Common myeloid progenitor, CD34-positive (primary cell): Measurements from ENCODE around the gene SLC9A8.

Experiments
- CTCF ChIA-PET: fragments of 350-600 bp; sonication (Branson Sonifier 250); formaldehyde crosslinking; loops from one replicate; lab custom pipeline; 2021; ENCODE audit warnings: antibody characterized with exemption; lab: Charles Lee
- POLR2A ChIA-PET: fragments of 350-600 bp; sonication (Branson Sonifier 250); formaldehyde crosslinking; loops from one replicate; lab custom pipeline; 2021; ENCODE audit warnings: antibody characterized with exemption; lab: Charles Lee
- DNase-seq, 3 donors: peaks; one replicate each; pipeline versions ENCODE4 v3.0.0 to v3.0.0-alpha.2; 2013
- H3K27ac ChIP-seq, 2 experiments: 1 replicate in 1 of 2; 2 replicates in 1 of 2; pipeline ENCODE4 v1.7.0; 2013; ENCODE audit warnings: inconsistent platforms in 2 of 2, low read length in 2 of 2, mild to moderate bottlenecking in 2 of 2, low read depth in 1 of 2, moderate library complexity in 1 of 2; ENCODE audit not compliant: severe bottlenecking in 2 of 2, insufficient read depth in 1 of 2, poor library complexity in 1 of 2
- H3K27me3 ChIP-seq, 5 experiments: replicated peaks in 2 of 5; 1 replicate in 3 of 5; 2 replicates in 2 of 5; pipeline versions ENCODE4 v1.6.1 to v1.7.0; 2013; ENCODE audit warnings: low read length in 4 of 5, mild to moderate bottlenecking in 2 of 5, moderate library complexity in 2 of 5, inconsistent platforms in 1 of 5; ENCODE audit not compliant: insufficient read depth in 5 of 5, control insufficient read depth in 4 of 5
- H3K36me3 ChIP-seq, 4 experiments: 1 replicate in 2 of 4; 2 replicates in 2 of 4; pipeline versions ENCODE4 v1.6.1 to v1.7.0; 2013; ENCODE audit warnings: low read length in 3 of 4, control low read depth in 1 of 4, mild to moderate bottlenecking in 1 of 4; ENCODE audit not compliant: control insufficient read depth in 4 of 4, insufficient read depth in 4 of 4
- H3K4me1 ChIP-seq, 4 experiments: 1 replicate in 3 of 4; 2 replicates in 1 of 4; pipeline versions ENCODE4 v1.6.1 to v1.7.1; 2013; ENCODE audit warnings: low read length in 3 of 4, mild to moderate bottlenecking in 3 of 4, control low read depth in 1 of 4, inconsistent platforms in 1 of 4, moderate library complexity in 1 of 4; ENCODE audit not compliant: control insufficient read depth in 4 of 4, insufficient read depth in 4 of 4; ENCODE audit errors: control extremely low read depth in 1 of 4
- H3K4me3 ChIP-seq, 7 experiments: 1 replicate in 4 of 7; 2 replicates in 3 of 7; pipeline versions ENCODE4 v1.5.1 to v1.7.0; 2013; ENCODE audit warnings: mild to moderate bottlenecking in 7 of 7, low read length in 6 of 7, moderate library complexity in 6 of 7, inconsistent platforms in 2 of 7, low read depth in 2 of 7, control low read depth in 1 of 7; ENCODE audit not compliant: insufficient read depth in 4 of 7, control insufficient read depth in 1 of 7; ENCODE audit errors: extremely low read depth in 1 of 7
- H3K9me3 ChIP-seq, 5 experiments: 1 replicate in 4 of 5; 2 replicates in 1 of 5; pipeline versions ENCODE4 v1.6.1 to v1.7.1; 2013; ENCODE audit warnings: low read length in 4 of 5, mild to moderate bottlenecking in 2 of 5, inconsistent platforms in 1 of 5, low read depth in 1 of 5, moderate library complexity in 1 of 5; ENCODE audit not compliant: control insufficient read depth in 4 of 5, insufficient read depth in 2 of 5; ENCODE audit errors: control extremely low read depth in 1 of 5
- WGBS: methylation state at CpG from one replicate; pipeline ENCODE4 v1.1.5; 2013; ENCODE audit not compliant: insufficient coverage; 5-methylcytosine and 5-hydroxymethylcytosine counted together

SLC9A8 gene

DNA sequence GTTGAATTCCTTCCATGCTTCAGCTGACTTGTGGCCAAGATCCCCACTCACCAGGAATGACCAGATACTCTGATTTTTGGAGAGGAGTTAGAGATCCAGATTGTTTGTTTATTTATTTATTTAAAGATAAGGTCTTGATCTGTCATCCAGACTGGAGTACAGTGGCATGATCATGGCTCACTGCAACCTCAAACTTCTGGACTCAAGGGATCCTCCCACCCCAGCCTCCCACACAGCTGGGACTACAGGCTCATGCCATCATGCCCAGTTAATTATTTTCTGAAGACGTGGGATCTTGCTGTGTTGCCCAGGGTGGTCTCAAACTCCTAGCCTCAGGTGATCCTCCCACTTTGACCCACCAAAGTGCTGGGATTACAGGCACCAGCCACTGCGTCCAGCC, 106.8 kb downstream of the SLC9A8 start:
- no peak overlapping the region for H3K27ac ChIP-seq
- H3K4me3 ChIP-seq, result no peak overlapping the region
- no peaks in the 10 kb centered on the region for H3K9me3 ChIP-seq
- H3K27me3 ChIP-seq, result no peaks in the 10 kb centered on the region
- H3K36me3 ChIP-seq, result no peaks in the 10 kb centered on the region
- DNase-seq, result no peak
- H3K4me1 ChIP-seq, result peaks cover 0 to 15% (median 12%) of the 10 kb centered on the region in 4 experiments
- ChIA-PET POLR2A (no interaction called here), CTCF (interaction anchor here (1.0 to 1.3 kb wide), 2 partner anchors 9 to 13 kb away, joined by 3 to 4 read pairs; no protein-coding TSS in a partner anchor)
- WGBS, result 86% methylated on average over 1 of the region's 2 CpGs

DNA sequence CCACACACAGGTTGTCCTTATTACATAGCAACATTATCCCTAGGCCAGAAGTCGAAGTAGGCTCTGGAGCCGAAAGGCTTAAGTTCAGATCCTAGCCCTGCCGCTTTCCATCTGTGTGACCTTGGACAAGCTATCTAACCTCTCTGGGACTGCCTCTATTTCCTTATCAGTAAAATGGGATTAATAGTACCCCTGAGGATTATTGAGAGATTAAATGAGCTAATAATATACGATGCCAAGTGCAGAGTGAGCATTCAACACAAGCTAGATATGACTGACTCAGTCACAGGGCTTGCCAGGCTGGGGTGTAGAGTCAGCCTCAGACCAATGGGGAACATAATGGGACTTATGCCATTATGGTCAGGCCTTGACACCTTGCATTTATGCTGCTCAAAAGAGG, 111.6 kb downstream of the SLC9A8 start:
- no peak overlapping the region for H3K4me3 ChIP-seq
- H3K9me3 ChIP-seq, result peaks cover 0 to 2% (median 0%) of the 10 kb centered on the region in 5 experiments
- no peak for DNase-seq
- no peaks in the 10 kb centered on the region for H3K27me3 ChIP-seq
- ChIA-PET POLR2A (no interaction called here), CTCF (interaction anchor here (1.1 to 1.2 kb wide), 2 partner anchors 12 to 14 kb away, joined by 3 to 4 read pairs; no protein-coding TSS in a partner anchor)
- no peaks in the 10 kb centered on the region for H3K36me3 ChIP-seq
- WGBS, result 100% methylated on average over 2 of the region's 4 CpGs
- peaks cover 0 to 3% (median 2%) of the 10 kb centered on the region in 4 experiments for H3K4me1 ChIP-seq
- H3K27ac ChIP-seq, result no peak overlapping the region

DNA sequence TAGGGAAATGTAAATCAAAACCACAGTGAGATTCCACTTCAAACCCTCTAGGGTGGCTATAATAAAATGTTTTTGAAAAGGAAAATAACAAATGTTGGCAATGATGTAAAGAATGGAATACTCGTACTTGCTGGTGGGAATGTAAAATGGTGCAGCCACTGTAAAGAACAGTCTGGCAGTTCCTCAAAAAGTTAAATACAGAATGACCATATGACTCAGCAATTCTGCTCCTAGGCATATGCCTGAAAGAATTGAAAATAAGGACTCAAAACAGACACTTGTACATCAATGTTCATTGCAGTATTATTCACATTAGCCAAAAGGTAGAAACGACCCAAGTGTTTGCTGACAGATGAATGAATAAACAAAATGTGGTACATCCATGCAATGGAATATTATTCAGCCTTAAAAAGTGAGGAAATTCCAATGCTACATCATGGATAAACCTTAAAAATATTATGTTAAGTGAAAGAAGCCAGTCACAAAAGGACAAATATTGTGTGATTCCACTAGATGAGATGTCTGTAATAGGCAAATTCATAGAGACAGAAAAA, 113.3 kb downstream of the SLC9A8 start:
- 60% methylated on average over 1 of the region's 2 CpGs for WGBS
- POLR2A ChIA-PET, result no interaction called here
- Histone ChIP-seq H3K36me3 (no peaks in the 10 kb centered on the region), H3K4me3 (no peak overlapping the region), H3K27ac (no peak overlapping the region), H3K9me3 (peaks cover 0 to 2% (median 0%) of the 10 kb centered on the region in 5 experiments), H3K4me1 (peaks cover 0 to 3% (median 2%) of the 10 kb centered on the region in 4 experiments), H3K27me3 (no peaks in the 10 kb centered on the region)
- peak in 2 of 3 donors; percentile 51 to 59 for DNase-seq
- CTCF ChIA-PET, result interaction anchor here (1.0 to 1.5 kb wide), 3 partner anchors 9 to 17 kb away, joined by 3 to 4 read pairs (median 3); no protein-coding TSS in a partner anchor

DNA sequence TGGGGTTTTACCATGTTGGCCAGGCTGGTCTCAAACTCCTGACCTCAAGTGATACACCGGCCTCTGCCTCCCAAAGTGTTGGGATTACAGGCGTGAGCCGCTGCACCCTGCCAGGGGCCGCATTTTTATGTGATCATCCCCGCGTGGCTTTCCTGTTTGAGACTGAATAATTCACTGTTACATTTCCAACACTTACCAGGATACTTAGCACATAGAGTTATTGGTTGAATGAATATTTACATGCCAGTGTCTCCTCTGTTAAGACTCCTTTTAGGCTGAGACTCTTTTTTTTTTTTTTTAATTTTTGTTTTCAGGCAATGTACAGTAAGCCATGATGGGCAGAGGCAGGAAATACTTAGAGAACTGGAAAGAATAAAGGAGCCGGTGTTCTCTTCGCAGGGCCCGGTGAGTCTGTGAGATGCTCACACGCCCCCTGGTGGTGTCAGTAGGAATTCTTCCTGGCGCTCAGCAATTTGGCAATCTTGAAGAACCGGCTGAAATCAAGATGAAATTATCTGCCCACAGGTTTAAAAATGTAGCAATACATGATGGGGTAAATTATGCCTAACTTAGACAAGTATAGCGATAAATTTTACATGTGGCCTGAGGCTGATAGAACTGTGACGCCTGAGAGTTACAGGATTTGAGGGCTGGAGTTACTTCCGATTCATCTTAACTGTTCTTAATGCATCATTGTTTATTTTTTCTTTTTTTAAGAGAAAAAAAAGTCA, 115.9 kb downstream of the SLC9A8 start:
- Histone ChIP-seq H3K27ac (no peak overlapping the region), H3K9me3 (peaks cover 0 to 2% (median 0%) of the 10 kb centered on the region in 5 experiments), H3K4me3 (peak overlapping the region in 2 of 7 experiments; percentile 12 to 19), H3K27me3 (no peaks in the 10 kb centered on the region), H3K4me1 (peaks cover 0 to 3% (median 2%) of the 10 kb centered on the region in 4 experiments), H3K36me3 (no peaks in the 10 kb centered on the region)
- ChIA-PET POLR2A (no interaction called here), CTCF (interaction anchor here (0.8 to 0.9 kb wide), 2 partner anchors 9 to 13 kb away, joined by 3 read pairs; no protein-coding TSS in a partner anchor)
- DNase-seq, result peak; percentile 86 to 93 (median 91)
- WGBS, result 10% methylated on average over 8 of the region's 15 CpGs

DNA sequence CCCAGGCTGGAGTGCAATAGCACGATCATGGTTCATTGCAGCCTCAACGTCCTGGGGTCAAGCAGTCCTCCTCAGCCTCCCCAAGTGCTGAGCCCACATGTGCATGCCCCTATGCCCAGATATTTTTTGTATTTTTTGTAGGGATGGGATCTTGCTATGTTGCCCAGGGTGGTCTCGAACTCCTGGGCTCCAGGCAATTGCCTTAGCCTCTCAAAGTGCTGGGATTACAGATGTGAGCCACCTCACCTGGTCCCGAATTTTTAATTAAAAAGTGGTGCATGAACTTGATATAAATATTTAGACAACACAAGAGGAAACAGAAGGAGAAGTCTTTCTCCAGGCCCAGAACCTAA, 116.5 kb downstream of the SLC9A8 start:
- H3K27ac ChIP-seq, result no peak overlapping the region

DNA sequence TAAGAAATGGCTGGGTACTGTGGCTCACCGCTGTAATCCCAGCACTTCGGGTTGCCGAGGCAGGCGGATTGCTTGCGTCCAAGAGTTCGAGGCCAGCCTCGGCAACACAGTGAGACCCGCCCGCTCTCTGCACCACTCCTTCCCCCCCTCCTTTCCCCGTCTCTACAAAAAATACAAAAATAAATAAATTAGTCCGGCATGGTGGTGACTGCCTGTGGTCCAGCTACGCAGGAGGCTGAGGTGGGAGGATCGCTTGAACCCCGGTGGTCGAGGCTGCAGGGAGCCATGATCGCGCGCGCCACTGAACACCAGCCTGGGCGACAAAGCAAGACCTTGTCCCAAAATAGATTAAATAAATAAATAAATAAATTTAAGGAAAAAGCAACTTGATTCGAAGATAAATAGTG, 123.1 kb downstream of the SLC9A8 start:
- Histone ChIP-seq H3K27ac (peak overlapping the region in 1 of 2 experiments; percentile 54), H3K27me3 (no peaks in the 10 kb centered on the region), H3K36me3 (peaks cover 0 to 21% (median 4%) of the 10 kb centered on the region in 4 experiments), H3K4me1 (peaks cover 19 to 32% (median 30%) of the 10 kb centered on the region in 4 experiments), H3K9me3 (no peaks in the 10 kb centered on the region), H3K4me3 (peak overlapping the region; percentile 12 to 98 (median 93))
- no peak for DNase-seq
- ChIA-PET CTCF (interaction anchor here (0.9 to 2.4 kb wide), 5 partner anchors 9 to 43 kb away, joined by 3 to 8 read pairs (median 4); no protein-coding TSS in a partner anchor), POLR2A (interaction anchor here (0.7 kb wide), 1 partner anchor 19 kb away, joined by 3 read pairs; no protein-coding TSS in a partner anchor)
- WGBS, result 60% methylated on average over 2 of the region's 21 CpGs

More for the DNA sequence above, 116.5 kb downstream of the SLC9A8 start:
- DNase-seq, result no peak
- Histone ChIP-seq H3K27me3 (no peaks in the 10 kb centered on the region), H3K4me3 (no peak overlapping the region), H3K9me3 (peaks cover 0 to 2% (median 0%) of the 10 kb centered on the region in 5 experiments), H3K4me1 (peaks cover 0 to 3% (median 2%) of the 10 kb centered on the region in 4 experiments), H3K36me3 (no peaks in the 10 kb centered on the region)
- CTCF ChIA-PET, result interaction anchor here (0.8 to 1.4 kb wide), 2 partner anchors 13 to 15 kb away, joined by 3 to 5 read pairs; no protein-coding TSS in a partner anchor
- POLR2A ChIA-PET, result no interaction called here
- whole genome bisulfite sequencing, result no CpG with 5 or more reads among the region's 4 CpGs
